DMS53 (cell line): Measurements from ENCODE around the gene PALLD.

ENCODE experiments used
- DNase-seq: peaks from one replicate; lab custom pipeline; 2025; lab: John Stamatoyannopoulos, UW

Gene PALLD

DNA sequence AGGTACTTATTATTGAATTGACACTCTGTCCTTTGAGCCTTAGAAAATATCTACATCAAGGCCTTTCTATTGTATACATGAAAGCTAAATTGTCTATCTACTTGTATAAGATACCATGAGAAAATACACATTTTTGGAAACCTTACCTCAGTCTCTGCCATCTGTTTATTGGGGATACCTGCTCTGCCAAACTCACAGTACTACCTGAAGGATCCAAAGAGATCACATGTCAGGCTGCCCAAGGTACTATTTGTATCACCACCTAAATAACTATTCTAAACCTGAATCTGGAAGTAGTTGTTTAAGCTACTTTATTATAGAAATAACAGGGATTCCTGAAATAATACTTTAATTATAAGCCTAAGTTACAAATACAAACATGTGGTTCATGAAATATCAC lies 126.2 kb downstream of the PALLD start:
- no peak for DNase-seq

DNA sequence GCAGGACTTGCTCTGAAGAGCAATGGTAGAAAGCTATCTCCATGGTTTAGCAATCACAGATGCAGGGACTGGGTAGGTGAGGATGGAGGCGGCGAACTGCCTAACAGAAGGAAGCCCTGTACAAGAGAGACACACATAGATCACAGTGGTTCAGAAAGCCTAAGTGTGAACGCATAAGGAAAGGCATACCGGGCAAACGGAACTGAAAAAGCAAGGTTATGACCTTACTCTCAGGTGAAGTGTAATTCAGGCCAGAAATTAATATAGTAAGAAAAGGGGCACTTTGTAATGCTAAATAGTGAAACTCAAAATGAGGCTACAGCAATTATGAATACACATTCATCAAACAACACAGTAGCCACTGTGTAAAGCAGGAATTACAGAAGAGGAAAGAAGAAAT lies 126.6 kb downstream of the PALLD start:
- no peak for DNase-seq

DNA sequence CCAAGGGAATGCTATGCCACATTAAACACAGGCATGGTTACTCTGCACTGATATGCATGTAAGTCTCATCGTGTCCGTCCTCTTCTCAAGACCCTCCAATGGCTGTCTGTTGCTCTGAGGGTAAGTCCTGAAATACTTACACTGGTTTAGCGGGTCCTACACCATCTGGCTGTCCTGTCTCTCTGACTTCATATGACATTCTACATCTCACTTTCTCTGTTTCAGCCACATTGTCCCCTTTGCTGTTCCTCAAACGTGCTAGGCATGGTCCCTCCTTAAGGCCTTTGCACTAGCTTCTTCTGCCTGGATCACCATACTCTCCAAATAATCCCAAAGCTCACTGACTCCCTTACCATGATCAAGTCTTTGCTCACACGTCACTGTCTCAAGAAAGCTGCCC lies 131.4 kb downstream of the PALLD start:
- no peak for DNase-seq

DNA sequence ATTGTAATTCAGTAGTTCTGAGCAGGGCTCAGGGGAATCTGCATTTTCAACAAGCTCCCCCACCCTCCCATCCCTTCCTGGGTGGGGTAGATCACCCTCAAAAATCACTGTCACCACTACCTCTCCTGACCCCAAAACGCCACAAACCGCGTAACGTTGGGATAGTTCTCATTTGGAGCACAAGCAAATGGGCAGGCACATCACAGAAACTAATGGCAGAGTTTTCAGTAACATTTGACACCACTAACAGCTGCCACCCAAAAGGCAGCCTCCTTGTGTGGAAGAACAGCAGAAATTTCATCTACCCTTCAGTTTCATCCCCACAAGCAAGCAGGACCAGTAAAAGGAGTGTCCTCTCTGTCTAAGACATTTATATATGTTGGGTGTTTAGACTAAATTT lies 132.7 kb downstream of the PALLD start:
- no peak for DNase-seq

DNA sequence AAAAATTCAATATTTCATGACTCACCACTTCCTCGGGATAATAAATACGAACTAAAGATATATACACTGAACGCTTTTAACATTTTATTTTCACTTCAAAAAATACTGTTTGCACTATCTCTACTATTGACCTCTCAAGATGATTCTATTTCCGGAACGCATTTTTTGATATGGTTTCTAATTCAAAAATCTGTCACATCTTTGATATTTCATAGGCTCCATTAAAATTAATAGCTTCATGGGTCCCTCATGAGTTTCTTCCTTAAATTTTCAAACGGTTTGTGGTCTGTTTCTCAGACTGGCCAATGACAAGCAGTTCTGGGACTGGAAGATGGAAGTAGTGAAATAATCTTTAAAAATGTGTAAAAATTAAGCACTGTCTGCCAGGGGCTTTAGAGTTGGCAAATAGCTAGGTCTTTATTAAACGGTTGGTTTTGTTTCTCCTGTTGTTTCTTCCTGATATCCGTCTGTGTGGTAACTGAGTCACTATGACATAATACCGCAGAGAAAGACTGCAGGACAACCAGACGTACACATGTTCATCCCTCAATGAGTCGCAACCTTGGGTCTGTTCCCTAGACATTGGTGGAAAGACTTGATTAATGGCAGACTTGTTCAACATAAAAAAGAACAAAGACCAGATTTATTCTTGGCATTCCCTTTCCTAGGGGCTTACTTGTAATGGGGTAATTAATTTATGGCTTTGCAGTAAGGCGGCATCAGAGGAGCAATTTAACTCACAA lies 133.8 kb downstream of the PALLD start:
- no peak for DNase-seq

DNA sequence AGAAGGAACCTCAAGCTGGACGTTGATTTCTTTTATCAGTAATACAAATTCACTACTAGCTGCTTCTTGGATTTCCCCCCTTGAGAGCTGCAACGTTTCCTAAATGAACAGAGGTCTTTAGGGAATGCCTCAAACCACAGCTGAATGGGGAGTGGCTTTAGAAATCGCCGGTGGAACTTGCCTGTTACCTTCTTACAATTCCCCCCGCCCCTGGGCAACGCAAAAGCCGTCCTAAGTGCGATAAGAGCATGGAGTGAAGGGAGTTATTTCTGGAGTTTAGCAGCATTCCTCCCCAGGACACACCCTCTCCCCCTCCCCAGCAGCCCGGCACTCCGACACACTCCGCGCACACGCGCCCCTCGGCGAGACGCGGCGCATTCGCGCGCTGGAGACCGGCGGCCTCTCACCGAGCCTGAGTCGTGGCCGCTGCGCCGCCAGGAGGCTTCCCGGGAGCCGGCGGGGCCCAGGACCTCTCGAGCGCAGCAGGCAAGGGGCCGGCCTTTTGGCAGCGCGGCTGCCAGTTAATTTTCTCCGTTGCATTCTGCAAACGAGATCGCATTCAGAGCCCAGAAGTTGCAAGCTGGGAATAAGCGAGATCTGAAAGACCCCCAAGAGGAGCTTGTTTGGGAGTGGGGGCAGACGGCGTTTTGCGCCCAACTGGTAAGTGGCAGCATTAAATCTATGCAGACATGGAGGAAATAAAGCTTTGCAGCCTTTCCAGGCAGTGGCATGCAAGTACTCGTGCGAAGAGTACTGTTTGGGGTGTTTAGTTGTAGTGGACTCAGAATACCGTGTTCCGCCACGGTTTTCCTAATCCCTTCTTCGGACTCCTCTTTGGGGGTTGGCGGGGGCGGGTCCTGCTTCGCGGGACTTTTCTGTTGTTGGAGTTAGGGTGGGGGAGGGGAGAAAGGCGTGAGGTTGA lies 134.7 kb downstream of the PALLD start:
- peak; percentile 78 for DNase-seq

DNA sequence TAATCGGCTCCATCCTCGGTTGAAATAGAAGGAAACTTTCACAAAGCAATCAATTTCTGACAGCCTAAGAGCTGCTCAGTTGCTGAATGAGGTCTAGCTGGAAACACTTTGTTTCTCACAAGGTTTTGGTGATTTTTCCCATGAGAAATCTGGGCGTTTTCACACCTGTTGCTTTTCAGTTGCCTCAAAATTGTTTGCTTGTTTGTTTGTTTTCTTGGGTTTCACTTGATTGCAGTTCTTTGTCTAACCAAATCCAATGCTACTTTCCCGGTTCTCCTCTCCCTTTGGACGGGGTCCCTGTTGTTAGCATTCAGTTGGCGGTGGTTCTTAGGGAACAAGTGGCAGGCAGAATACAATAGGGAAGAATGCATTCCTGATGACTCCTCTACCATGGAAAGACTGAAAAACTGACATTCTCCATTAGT lies 135.5 kb downstream of the PALLD start:
- DNase-seq, result peak; percentile 27

DNA sequence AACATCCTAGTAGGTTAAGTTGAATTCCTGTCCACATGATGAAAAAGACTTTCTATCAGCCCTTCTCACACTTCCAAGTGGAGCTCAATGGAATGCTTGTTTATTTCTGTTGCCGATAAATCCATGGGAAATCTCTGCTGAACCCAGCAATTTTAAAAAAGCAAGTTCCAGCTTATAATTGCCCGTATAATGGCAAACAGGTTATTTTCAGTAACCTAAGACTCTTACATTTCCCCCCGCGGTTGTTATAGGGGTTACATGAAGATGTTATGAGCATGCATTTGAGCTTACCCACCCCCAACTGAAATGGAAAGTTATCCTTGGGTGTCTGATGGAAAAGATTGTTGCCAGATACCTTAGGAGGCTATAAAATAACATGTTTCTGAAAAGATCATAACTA lies 136.2 kb downstream of the PALLD start:
- no peak for DNase-seq

DNA sequence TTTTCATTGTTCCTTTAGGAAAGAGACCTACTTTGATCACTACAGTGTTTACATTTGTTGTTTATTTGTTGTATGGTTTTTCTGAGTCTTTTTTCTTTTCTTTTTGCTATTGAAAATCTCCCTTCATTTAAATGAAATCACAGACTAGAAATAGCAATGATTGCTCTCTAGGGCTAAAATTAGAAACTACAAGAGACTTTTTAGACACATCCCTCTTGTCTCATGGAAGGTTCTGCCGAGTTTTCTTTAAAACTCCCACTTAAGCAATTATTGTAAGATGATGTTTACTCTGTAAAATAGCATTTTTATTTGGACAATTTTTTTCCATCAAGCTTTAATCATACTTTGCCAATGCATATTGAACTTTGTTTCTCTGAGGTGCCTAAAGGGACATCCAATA lies 136.6 kb downstream of the PALLD start:
- DNase-seq, result no peak

DNA sequence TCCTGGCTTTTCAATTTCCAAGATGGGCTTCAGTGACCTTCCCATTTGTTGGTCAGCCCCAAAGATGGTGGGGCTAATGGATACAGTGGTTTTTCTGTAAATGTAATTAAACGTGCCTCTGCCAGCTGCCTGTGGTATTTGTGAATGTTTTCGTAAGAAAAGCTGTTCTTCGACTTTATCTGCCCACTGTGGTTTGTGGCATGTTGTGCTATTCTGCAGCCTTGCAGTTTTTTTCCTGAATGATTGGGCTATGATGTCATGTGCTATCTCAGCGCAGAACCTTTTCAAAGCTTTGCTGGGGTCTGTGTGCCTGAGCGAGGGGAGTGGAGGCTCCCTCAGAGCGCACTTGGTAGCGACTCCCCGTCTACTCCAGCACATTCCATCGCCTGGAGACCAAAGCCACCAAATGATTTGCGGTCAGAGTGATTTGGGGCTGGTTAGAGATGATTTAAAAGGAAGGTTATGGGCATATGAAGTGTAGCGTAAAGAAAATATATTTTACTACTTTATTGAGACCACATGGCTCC lies 137.5 kb downstream of the PALLD start:
- DNase-seq, result no peak

DNA sequence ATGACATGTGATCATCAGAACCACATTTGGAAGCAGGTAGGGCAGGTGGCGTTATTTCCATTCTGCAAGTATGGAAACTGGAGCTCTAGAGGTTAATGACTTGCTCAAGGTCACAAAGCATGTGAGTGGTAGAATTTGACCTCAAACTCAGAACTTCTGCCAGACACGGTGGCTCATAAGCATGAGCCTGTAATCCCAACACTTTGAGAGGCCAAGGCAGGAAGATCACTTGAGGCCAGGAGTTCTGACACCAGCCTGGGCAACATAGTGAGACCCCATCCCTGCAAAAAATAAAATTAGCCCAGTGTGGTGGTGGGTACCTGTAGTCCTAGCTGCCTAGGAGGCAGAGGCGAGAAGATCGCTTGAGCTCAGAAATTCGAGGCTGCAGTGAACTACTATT lies 139.2 kb downstream of the PALLD start:
- DNase-seq, result no peak

DNA sequence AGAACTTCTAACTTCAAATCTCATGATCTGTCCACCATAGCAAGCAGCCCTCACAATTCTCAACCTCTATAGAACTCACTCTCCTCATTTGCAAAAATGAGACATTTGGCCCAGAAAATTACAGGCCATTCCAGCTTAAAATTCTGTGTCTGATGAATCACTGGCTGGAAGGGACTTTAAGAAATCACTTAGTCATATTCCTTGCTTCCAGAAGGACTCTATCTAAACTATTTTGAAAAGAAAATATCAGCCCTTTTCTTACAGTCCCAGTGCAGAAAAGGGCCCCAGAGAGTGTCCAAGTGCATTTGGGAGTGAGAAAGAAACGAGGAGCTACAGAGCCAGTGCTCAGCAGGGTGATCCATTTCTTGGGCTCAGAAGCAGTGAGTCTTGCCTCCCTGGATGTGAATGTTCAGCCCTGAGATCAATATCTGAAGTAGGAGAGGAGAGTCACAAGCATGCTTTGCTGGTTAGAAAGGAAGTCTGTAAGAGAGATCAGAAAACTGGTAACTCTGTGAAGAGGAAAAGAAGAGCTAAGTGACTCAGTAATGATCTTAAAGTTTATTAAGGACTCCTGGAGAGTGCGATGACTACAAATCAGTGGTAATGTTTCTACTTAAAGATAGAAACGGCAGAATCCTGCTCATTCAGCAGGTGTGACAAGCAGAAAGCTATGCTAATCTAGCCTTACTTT lies 139.8 kb downstream of the PALLD start:
- DNase-seq, result no peak

DNA sequence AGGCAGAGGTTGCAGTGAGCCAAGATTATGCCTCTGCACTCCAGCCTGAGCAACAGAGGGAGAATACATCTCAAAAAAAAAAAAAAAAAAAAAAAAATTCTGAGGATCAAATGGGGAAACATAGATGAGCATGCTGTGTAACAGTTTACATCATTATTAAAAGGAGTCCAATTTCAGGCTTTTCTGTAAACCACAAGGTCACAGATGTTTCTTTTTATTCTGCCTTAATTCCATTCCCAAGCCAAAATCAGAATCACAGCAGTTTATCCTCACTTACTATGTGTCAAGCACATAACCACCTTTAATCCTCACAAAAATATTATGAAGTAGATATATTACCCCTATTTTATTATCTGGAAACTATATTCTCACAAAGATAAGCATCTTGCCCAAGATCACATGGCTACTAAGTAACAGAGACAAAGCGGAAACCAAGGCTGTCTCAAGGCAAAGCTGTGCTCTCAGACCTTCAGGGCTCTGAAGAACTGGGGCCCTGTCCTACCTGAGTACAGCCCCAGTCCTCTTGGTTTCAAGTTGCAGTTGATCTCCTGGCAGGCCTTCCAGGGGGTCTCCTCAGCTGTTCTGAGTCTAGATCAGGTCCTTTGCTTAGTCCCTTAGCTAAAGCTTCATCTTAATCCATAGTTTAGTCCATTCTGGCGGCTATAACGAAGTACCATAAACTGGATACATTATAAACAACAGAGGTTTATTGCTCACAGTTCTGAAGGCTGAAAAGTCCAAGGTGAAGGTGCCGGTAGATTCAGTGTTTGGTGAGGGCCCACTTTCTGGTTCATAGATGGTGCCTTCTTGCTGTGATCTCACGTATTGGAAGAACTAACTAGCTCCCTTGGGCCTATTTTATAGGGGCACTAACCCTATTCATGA lies 141.3 kb downstream of the PALLD start:
- DNase-seq, result no peak

DNA sequence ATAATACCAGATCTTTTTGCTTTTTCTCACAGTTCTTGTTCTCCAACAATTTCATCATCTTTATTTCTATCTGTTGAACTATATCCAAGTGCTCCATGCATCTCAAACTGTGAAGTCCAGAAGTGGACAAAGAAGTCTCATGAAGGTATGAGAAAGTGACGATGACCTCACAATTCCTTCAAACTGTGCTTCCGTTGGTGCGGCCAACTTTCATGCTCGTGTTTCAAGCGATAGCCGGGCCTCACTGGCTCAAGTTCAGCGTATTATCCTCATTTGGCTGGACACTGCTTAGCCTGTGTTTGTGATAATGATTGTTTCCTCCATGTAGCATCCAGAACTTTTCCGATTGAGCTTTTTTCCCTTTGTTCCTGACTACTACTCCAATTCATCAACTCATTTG lies 143.1 kb downstream of the PALLD start:
- no peak for DNase-seq

DNA sequence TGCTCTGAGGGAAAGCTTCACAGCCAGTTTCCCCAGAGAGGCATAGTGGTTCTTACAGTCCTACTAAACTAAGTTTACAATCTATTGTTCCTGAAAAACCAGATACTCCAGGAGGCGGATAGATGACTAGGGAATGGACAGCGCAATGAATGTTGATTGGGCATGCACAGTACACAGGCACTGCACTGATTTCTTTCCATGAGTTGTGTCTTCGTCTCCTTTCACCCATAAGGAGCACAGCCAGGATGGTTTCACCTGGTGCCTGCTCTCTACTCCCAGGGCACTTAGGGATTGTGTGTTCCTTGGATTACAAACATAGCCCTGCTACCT lies 144.9 kb downstream of the PALLD start:
- DNase-seq, result no peak

DNA sequence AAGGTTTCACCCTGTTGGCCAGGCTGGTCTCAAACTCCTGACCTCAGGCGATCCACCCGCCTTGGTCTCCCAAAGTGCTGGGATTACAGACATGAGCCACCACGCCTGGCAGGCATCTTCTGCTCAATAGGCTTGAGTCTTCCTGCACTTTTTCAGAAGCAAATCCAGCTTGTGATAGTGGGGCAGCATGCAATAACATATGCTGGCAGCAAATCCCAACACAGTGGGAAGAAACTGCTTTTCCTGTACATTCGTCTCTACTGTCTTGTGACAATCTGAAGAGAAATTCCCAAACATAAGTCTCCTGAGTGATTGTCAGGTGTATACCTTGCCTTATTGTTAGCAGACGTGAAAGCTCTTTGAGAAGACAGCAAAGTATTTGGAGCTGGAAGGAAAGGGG lies 145.7 kb downstream of the PALLD start:
- DNase-seq, result no peak

DNA sequence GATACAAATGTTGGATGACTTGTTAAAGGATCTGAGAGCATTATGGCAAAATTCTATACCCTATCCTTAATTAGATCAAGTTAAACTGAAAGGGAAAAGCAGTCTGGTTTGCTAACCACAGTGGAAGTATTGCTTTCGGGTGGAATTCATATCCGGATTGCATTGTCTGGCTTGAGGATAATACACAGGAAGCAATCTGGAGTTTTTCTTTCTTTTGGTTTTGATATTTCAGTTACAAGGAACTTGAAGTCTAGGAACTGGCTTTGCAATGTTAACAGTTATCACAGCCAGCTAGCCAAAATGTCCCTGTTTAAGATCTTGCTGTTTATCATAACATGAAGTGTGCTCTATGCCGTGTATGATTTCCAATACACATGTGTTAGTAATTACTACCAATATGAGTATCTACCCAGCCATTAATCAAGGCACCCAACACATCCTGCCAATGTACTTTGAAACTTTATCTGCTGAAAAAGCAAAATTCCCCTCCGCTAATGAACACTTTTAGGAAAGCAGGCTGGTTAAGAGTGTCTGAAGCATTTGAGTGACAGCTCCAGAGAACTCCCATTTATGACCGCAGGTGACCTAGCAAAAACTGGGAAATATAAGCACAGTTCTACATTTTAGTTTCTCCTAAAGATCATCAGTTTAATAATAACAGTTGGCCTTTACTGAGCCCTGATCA lies 146.4 kb downstream of the PALLD start:
- DNase-seq, result no peak

DNA sequence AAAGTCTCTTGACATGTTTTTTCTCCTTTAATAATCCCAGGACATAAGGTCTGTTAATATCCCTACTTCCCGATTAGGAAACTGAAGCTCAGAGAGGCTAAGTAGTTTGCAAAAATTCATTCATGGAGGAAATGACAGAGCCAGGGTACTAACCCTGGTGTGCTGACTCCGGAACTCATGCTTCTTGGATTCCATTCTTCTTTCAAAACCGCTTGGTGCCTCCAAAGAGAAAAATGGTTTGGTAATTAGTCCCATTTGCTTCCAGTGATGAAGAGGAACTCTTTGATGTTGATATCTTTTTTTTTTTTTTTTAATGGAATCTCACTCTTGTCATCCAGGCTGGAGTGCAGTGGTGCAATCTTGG lies 146.9 kb downstream of the PALLD start:
- DNase-seq, result no peak

DNA sequence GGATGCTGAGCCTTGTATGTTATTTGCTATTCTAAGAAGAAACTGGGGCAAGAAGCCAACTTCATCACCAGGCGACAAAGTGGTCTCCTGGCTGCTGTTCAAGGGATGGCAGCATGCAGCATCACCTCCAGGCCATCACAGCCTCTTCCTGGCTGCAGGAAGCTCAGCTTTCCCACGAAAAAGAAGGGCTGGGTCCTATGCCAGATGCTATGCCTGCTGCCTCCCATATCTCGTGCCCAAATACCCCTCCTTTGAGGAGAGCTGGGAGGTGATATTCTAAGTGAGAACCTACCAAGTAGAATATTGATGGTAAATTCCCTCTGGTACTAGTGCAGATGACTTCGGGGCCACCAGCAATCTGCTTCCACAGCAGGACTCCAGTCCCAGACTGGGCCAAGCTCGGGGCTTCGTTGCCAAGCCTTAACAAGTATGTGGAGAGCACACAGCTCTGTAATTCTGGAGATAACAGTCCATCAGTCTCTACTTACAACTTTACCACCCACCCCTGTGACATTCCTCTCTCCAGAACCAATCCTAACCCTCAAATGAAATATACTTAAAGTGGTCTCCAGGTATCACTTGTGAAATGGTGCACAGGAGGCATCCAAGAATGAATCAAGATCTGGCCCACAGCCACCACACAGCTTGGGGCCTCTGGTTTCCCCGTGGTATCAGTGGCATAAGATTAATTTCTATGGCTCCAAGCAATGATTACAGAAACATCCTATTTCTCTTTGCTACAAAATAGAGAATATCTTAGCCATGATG lies 149.3 kb downstream of the PALLD start:
- no peak for DNase-seq

DNA sequence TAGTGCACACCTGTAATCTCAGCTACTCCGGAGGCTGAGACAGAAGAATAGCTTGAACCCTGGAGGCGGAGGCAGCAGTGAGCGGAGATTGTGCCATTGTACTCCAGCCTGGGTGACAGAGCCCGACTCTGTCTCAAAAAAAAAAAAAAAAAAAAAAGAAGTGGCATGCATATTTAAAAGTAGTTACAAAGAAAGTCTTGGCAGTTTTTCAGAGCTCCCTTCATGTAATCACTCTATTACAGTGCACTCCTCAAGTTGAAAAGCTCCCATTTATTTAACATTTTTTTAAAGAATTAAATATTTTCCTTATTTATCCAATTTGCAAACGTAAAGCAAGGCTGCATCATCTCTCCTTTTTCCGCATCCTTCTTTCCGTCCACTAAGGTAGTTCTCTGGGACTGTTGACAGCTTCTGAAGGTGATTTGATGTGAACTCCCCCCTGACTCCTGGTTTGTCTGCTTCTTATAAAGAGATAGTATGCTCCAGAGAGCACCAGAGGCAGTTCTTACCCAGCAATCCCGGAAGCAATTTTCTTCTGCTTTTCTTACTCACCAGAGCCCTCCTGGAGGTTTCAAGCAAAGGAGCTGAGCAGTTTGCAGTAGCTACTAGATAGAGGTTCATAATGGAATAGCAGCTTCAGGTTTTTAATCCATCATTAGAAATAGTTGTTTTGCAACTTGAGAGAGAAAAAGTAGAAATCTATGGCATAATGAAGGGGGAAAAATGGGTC lies 151.0 kb downstream of the PALLD start:
- DNase-seq, result no peak
